ENCODE results near the gene C5orf58. TPM values are rescaled to one million over a fixed set of nuclear protein-coding genes. Genes with fewer than 3 reads are reported as not detected.

The C5orf58 gene
- total and polyA plus RNA-seq, 9 of the 15 experiments (the other 6 are each of a cell fraction or from before 2014, with no cell fraction given) = 1.5 to 7.6 (median 5.3) TPM

DNA sequence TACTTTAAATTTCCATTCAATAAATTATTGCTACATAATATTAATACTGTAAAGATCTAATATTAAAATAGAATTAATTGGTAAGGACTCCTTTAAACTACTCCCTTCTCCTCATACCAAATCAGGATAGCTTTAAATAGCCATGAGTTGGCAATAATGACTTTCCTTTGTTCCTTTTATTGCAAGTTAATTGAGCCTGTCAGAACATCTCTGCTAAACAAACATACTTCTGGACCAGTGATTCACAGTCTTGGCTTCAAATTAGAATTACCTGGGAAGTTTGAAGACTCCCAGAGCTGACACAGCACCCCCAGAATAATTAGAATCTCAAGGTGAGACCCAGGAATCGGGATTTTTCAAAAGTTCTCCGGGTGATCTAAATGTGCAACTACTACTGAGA, 18.7 kb downstream of the C5orf58 start (continued):
- TF ChIP-seq, protein P1, sequence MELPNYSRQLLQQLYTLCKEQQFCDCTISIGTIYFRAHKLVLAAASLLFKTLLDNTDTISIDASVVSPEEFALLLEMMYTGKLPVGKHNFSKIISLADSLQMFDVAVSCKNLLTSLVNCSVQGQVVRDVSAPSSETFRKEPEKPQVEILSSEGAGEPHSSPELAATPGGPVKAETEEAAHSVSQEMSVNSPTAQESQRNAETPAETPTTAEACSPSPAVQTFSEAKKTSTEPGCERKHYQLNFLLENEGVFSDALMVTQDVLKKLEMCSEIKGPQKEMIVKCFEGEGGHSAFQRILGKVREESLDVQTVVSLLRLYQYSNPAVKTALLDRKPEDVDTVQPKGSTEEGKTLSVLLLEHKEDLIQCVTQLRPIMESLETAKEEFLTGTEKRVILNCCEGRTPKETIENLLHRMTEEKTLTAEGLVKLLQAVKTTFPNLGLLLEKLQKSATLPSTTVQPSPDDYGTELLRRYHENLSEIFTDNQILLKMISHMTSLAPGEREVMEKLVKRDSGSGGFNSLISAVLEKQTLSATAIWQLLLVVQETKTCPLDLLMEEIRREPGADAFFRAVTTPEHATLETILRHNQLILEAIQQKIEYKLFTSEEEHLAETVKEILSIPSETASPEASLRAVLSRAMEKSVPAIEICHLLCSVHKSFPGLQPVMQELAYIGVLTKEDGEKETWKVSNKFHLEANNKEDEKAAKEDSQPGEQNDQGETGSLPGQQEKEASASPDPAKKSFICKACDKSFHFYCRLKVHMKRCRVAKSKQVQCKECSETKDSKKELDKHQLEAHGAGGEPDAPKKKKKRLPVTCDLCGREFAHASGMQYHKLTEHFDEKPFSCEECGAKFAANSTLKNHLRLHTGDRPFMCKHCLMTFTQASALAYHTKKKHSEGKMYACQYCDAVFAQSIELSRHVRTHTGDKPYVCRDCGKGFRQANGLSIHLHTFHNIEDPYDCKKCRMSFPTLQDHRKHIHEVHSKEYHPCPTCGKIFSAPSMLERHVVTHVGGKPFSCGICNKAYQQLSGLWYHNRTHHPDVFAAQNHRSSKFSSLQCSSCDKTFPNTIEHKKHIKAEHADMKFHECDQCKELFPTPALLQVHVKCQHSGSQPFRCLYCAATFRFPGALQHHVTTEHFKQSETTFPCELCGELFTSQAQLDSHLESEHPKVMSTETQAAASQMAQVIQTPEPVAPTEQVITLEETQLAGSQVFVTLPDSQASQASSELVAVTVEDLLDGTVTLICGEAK (IDR thresholded peaks at IDR 0.05) = no peak
- TF ChIP-seq, protein P1 (CRISPR knock-in tag; IDR thresholded peaks at IDR 0.05) = no peak
